Right lobe of liver (tissue), 4 donors: ENCODE results near the gene PPP1R15B.

Experiments used
- POLR2A ChIP-seq: fragments of 450-650 bp; IDR thresholded peaks from one replicate; pipeline ENCODE4 v1.6.1; 2017; ENCODE audit warnings: antibody characterized with exemption, mild to moderate bottlenecking
- TF ChIP-seq, protein P1 (sequence below), 4 donors: fragments of 200-600 bp in 3 of 4; fragments of 450-650 bp in 1 of 4; IDR thresholded peaks; one replicate each; pipeline versions ENCODE4 v1.5.1 to v1.8.0; 2016 to 2022; ENCODE audit warnings: antibody characterized with exemption in 4 of 4, mild to moderate bottlenecking in 2 of 4
- donor health status: DM: no; HTN: no; CAD: no.
- donor health status: DM: no; HTN: no; CAD: no.
- donor health status: DM: no; HTN: yes; CAD: no.

DNA sequence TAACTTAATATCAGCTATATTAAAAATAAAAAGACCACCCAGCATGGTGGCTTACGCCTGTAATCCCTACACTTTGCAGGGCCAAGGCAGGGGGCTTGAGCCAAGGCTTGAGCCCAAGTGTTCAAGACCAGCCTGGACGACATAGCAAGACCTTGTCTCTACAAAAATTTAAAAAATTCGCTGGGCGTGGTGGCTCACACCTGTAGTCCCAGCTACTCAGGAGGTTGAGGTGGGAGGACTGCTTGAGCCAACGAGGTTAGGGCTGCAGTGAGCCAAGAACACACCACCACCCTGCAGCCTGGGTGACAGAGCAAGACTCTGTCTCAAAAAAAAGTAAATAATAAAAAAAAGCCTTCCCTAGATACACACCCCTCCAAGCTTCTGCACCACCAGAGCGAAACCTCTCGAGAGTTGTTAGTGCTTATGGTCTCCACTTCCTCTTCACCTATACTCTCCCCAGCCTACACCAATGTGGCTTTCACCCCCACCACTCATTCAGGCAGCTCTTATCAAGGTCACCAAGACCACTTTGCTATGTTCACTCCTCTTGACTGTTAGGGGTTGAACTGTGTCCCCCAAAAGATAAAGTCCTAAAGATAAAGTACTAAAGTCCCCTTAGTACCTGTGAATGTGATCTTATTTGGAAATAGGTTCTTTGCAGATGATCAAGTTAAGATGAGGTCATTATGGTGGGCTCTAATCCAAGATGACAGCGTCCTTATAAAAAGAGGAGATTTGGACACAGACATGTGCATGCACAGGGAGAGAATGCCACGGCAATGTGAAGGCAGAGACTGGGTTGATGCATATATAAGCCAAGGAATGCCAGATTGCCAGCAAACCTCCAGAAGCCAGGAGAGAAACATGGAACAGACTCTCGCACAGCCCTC lies 6.8 kb upstream of the PPP1R15B start:
- TF ChIP-seq, protein P1, sequence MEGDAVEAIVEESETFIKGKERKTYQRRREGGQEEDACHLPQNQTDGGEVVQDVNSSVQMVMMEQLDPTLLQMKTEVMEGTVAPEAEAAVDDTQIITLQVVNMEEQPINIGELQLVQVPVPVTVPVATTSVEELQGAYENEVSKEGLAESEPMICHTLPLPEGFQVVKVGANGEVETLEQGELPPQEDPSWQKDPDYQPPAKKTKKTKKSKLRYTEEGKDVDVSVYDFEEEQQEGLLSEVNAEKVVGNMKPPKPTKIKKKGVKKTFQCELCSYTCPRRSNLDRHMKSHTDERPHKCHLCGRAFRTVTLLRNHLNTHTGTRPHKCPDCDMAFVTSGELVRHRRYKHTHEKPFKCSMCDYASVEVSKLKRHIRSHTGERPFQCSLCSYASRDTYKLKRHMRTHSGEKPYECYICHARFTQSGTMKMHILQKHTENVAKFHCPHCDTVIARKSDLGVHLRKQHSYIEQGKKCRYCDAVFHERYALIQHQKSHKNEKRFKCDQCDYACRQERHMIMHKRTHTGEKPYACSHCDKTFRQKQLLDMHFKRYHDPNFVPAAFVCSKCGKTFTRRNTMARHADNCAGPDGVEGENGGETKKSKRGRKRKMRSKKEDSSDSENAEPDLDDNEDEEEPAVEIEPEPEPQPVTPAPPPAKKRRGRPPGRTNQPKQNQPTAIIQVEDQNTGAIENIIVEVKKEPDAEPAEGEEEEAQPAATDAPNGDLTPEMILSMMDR (IDR thresholded peaks at IDR 0.05), result no peak
- no peak for TF ChIP-seq POLR2A
